Thyroid gland (tissue), 4 donors: ENCODE results near the gene ATP6V1C2. TPM values are rescaled to one million over a fixed set of nuclear protein-coding genes. Genes with fewer than 3 reads are reported as not detected.

Source experiments
- DNase-seq, 2 donors: peaks; one replicate each; pipeline ENCODE4 v3.0.0-alpha.2; 2019
- H3K27ac ChIP-seq, 3 donors: fragments of 200-600 bp; sonication (generic); 1 replicate in 2 of 3; 2 replicates in 1 of 3; pipeline ENCODE4 v1.5.1; 2016 to 2019; ENCODE audit warnings: mild to moderate bottlenecking in 1 of 3, moderate library complexity in 1 of 3
- H3K27me3 ChIP-seq: fragments of 200-600 bp; sonication (generic); one replicate; pipeline ENCODE4 v1.5.1; 2019
- H3K36me3 ChIP-seq, 2 donors: fragments of 200-600 bp; sonication (generic); one replicate each; pipeline ENCODE4 v1.5.1; 2016 to 2019
- H3K4me1 ChIP-seq, 2 donors: fragments of 200-600 bp; sonication (generic); one replicate each; pipeline ENCODE4 v1.5.1; 2017 to 2019
- H3K4me3 ChIP-seq, 3 donors: fragments of 200-600 bp; sonication (generic); replicated peaks in 1 of 3; 1 replicate in 2 of 3; 2 replicates in 1 of 3; pipeline ENCODE4 v1.5.1; 2016; ENCODE audit warnings: mild to moderate bottlenecking in 1 of 3
- H3K9me3 ChIP-seq: fragments of 200-600 bp; sonication (generic); one replicate; pipeline ENCODE4 v1.5.1; 2017
- POLR2A ChIP-seq, 2 donors: fragments of 450-650 bp; IDR thresholded peaks; one replicate each; pipeline ENCODE4 v1.6.1; 2017; ENCODE audit warnings: antibody characterized with exemption in 2 of 2, mild to moderate bottlenecking in 2 of 2, moderate library complexity in 1 of 2
- WGBS, 2 donors: methylation state at CpG; one replicate each; pipeline ENCODE4 v1.1.5; 2017; 5-methylcytosine and 5-hydroxymethylcytosine counted together
- intact Hi-C: fragments of 100-400 bp; cut with DNase I; formaldehyde crosslinking; loops from one replicate; pipeline ENCODE4 v1.15.1; 2023
- total RNA-seq, 4 donors: library from RNA; depleted of rRNA; stranded (reverse); fragments of >200 nt; gene quantifications; one replicate each; pipeline ENCODE4 v1.2.3, GENCODE V29; 2016
- TF ChIP-seq, protein P1 (sequence below), 6 experiments: fragments of 200-600 bp in 3 of 6; fragments of 450-650 bp in 3 of 6; sonication (generic) in 3 of 6; IDR thresholded peaks; one replicate each; pipeline ENCODE4 v1.5.1; 2016 to 2019; ENCODE audit warnings: antibody characterized with exemption in 6 of 6, mild to moderate bottlenecking in 2 of 6, inconsistent platforms in 1 of 6, moderate library complexity in 1 of 6

ATP6V1C2 gene
- total RNA-seq, 4 donors from 2014 or later: not detected

DNA sequence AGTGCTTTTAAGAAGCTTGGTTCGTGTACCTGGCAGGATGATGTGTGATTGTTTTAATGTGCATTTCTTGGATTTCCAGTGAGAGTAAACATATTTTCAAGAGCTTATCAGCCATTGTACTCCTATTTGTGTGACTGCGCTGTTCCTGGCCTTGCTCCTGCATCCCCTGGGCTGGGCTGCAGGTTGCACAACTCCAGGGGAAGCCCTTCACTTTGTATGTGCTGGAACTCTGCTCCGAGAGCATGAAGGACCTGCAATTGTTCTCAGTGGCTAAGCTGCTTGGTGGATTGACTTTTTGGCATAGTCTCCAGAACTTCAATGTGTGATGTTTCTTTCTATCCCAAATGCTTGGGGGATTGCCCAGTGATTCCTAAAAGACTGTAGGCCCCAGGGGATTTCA lies 18.8 kb downstream of the ATP6V1C2 start:
- intact Hi-C loops: no loop called here
- DNase-seq: no peak
- Histone ChIP-seq H3K4me3 (no peak overlapping the region), H3K27me3 (no peaks in the 10 kb centered on the region), H3K4me1 (no peaks in the 10 kb centered on the region), H3K9me3 (no peaks in the 10 kb centered on the region), H3K36me3 (no peaks in the 10 kb centered on the region), H3K27ac (no peak overlapping the region)
- TF ChIP-seq POLR2A (IDR thresholded peaks at IDR 0.05): no peak
- TF ChIP-seq, protein P1, sequence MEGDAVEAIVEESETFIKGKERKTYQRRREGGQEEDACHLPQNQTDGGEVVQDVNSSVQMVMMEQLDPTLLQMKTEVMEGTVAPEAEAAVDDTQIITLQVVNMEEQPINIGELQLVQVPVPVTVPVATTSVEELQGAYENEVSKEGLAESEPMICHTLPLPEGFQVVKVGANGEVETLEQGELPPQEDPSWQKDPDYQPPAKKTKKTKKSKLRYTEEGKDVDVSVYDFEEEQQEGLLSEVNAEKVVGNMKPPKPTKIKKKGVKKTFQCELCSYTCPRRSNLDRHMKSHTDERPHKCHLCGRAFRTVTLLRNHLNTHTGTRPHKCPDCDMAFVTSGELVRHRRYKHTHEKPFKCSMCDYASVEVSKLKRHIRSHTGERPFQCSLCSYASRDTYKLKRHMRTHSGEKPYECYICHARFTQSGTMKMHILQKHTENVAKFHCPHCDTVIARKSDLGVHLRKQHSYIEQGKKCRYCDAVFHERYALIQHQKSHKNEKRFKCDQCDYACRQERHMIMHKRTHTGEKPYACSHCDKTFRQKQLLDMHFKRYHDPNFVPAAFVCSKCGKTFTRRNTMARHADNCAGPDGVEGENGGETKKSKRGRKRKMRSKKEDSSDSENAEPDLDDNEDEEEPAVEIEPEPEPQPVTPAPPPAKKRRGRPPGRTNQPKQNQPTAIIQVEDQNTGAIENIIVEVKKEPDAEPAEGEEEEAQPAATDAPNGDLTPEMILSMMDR (IDR thresholded peaks at IDR 0.05): no peak
- 69 to 78% methylated on average over 3 of the region's 3 CpGs for WGBS, 2 donors

DNA sequence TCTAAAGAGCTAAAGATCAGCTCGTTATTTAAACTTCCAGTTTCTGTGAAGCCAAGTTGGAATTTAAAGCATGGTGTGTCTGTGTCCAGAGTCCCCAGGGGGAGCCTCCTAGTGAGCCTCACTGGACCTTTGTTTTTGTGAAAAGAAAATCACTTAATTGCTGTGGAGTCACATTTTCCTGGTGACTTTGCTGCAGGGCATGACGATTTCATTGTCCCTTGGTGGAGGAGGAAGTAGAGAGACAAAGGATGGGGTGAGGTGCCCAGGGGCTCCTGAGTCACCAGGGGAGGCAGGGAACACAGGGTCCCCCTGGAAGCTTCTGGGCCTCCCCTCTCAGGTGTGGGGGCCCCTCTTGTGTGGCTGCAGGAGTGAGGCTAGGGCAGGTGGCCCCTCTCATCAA lies 19.7 kb downstream of the ATP6V1C2 start:
- WGBS, 2 donors: 58 to 73% methylated on average over 2 of the region's 2 CpGs
- intact Hi-C loops: no loop called here
- Histone ChIP-seq H3K4me1 (no peaks in the 10 kb centered on the region), H3K36me3 (no peaks in the 10 kb centered on the region), H3K9me3 (no peaks in the 10 kb centered on the region), H3K4me3 (no peak overlapping the region), H3K27ac (no peak overlapping the region), H3K27me3 (no peaks in the 10 kb centered on the region)
- TF ChIP-seq, protein P1 (IDR thresholded peaks at IDR 0.05): no peak
- no peak for DNase-seq

DNA sequence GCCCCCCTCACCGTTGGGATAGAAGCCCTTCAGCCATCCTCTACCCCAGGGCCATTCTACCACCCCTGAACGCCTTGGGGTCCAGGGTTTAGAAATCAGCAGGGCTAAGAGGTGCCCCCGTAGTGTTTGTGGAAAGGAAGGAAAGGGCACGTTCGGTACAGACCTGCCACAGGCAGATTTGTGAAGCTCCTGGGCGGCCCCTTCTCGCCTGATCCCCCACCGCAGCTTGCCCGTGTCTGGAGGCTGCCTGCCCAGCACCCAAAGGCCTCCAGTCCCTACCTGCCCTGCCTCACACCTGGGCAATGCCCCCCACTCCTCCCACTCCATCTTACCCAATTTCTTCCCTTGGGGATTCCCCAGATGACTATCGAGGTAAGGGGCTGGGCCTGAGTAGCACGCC lies 21.2 kb downstream of the ATP6V1C2 start:
- H3K27ac ChIP-seq: no peak overlapping the region
- no peaks in the 10 kb centered on the region for H3K4me1 ChIP-seq
- no peak overlapping the region for H3K4me3 ChIP-seq
- no peak for TF ChIP-seq POLR2A (IDR thresholded peaks at IDR 0.05)
- WGBS, 2 donors: 92% methylated on average over 11 of the region's 11 CpGs
- no peak for DNase-seq
- no peaks in the 10 kb centered on the region for H3K27me3 ChIP-seq
- no peaks in the 10 kb centered on the region for H3K9me3 ChIP-seq
- intact Hi-C loops: no loop called here
- H3K36me3 ChIP-seq: no peaks in the 10 kb centered on the region

DNA sequence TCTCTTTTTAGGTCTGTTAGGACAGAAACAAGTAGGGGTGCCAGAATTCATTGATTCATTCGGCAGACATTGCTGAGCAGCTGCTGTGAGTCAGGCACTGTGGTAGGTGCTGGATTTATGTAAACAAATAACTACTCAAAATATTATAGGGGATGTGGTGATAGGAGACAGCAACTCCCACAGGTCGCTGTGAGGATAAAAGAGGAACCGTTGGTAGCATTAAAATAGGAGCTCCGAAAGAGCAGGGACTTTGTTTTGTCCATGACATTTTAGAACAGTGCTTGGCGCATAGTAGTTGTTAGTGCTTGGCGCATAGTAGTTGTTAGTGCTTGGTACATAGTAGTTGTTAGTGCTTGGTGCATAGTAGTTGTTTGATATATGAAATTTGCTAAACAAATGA lies 29.2 kb downstream of the ATP6V1C2 start:
- intact Hi-C loops: no loop called here
- 90 to 93% methylated on average over 6 of the region's 6 CpGs for WGBS, 2 donors
- no peak for DNase-seq
- Histone ChIP-seq H3K27ac (no peak overlapping the region), H3K4me3 (no peak overlapping the region), H3K4me1 (no peaks in the 10 kb centered on the region), H3K9me3 (no peaks in the 10 kb centered on the region), H3K27me3 (no peaks in the 10 kb centered on the region), H3K36me3 (no peaks in the 10 kb centered on the region)
- TF ChIP-seq, protein P1 (IDR thresholded peaks at IDR 0.05): no peak
- TF ChIP-seq POLR2A (IDR thresholded peaks at IDR 0.05): no peak

DNA sequence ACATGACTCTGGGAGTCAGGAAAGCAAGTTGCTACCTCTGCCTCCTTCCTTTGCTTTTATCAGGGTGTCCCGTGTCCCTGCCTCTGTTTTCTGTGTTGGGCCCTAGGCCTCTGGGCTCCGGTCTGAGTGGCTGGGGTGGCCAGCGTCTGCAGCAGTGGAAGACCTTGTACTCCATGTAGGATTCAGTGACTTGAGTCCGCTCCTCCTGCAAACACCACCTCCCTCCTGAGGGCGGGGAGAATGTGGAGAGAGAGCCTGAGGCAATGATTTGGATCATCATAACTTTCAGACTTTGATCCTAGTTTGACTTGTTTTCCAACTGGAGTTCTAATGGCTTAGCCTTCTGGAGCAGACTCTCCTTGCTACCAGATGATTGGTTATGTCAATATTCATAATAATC lies 30.8 kb downstream of the ATP6V1C2 start:
- TF ChIP-seq, protein P1 (IDR thresholded peaks at IDR 0.05): no peak
- no peak for TF ChIP-seq POLR2A (IDR thresholded peaks at IDR 0.05)
- Histone ChIP-seq H3K9me3 (no peaks in the 10 kb centered on the region), H3K27me3 (no peaks in the 10 kb centered on the region), H3K36me3 (no peaks in the 10 kb centered on the region), H3K4me1 (no peaks in the 10 kb centered on the region), H3K27ac (no peak overlapping the region), H3K4me3 (no peak overlapping the region)
- DNase-seq: no peak
- intact Hi-C loops: no loop called here
- 80 to 88% methylated on average over 5 of the region's 5 CpGs for WGBS, 2 donors

DNA sequence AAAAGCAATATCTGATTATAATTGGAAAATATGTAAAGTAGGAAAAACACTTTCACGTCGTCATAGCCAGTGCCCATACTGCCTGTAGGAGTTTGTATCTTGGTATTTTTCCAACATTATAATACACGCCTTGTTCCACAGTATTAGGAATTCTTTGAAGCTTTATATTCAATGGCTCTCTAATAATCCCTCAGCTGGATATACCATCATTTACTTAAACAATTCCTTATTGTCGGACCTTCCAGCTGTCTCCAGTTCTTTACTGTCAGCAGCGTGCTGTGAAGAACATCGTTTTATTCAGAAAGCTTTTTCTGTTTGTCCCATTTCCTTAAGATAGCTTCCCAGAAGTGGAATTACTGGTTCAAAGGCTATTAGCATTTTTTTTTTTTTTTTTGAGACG lies 31.7 kb downstream of the ATP6V1C2 start:
- intact Hi-C loops: no loop called here
- 72 to 73% methylated on average over 7 of the region's 7 CpGs for WGBS, 2 donors
- Histone ChIP-seq H3K4me3 (no peak overlapping the region), H3K9me3 (no peaks in the 10 kb centered on the region), H3K4me1 (no peaks in the 10 kb centered on the region), H3K36me3 (no peaks in the 10 kb centered on the region), H3K27ac (no peak overlapping the region), H3K27me3 (no peaks in the 10 kb centered on the region)
- TF ChIP-seq, protein P1 (IDR thresholded peaks at IDR 0.05): no peak
- no peak for TF ChIP-seq POLR2A (IDR thresholded peaks at IDR 0.05)
- DNase-seq: no peak
